NCI-H2107 treated with DMSO at 0.1 percent for 48 hours (cell line): ENCODE measurements around the gene ZNF324B.
"Not testable (repeated sequence)": the region's sequence is repeated elsewhere in the genome, so short reads cannot be mapped to it uniquely, and the experiment has no call there.

Experiments used
- DNase-seq: peaks from one replicate; lab custom pipeline; 2025; ENCODE audit not compliant: unreplicated experiment; lab: John Stamatoyannopoulos, UW

The ZNF324B gene

DNA sequence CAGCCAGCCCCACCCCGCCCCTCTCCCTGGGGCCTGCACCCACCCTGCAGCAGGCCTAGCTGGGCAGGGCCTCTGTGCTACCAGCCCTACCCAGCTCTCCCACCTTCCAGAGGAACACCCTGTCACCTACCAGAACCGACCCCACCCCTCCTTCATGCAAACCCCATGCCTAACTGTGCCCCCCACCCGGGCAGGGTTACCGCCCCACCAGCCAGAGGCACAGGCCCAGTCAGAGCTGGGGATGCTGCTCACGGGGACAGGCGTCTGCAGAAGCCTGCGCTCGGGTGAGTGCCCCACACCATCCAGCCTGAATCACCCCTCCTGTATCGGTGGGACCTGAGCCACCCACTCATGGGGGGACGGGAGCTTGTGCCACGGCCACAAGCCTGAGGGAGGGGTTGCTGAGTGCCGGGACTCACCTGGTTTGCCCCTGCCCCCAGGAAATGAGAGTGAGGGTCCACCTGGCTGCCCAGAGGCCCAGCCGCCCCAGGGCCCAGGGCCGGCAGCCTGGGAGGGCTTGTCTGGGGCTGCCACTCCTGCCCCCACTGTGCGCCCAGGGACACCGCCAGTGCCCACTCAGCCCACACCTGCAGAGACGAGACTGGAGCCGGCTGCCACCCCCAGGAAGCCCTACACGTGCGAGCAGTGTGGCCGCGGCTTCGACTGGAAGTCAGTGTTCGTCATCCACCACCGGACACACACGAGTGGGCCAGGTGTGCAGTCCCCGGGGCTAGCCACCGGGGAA, 28.5 kb downstream of the ZNF324B start:
- no peak for DNase-seq

- no peak for DNase-seq
Observed at GRCh38 chr19:58480481-58480830, 29.0 kb downstream of the ZNF324B start.

DNA sequence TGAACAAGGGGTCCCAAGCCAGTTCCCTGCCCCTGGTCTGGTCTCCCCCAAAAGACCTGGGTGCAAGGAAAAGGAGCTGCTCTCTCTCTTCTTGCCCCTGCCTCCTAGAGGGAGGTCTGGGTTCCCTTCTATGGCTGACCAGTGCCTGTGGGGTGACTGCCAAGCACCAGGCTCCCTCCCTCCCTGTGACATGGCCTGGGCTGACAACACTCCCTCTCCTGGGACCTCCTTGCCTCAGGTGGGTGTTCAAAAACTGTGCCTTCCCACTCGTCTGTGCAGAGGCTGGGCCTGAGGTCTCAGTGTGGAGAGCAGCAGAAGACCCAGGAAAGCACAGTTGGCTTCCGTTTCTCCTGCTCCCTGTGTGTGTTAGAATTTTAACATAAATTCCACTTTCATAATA, 29.4 kb downstream of the ZNF324B start:
- no peak for DNase-seq

GRCh38 chr19:58482372-58482771, 30.9 kb downstream of the ZNF324B start:
- DNase-seq: no peak

DNA sequence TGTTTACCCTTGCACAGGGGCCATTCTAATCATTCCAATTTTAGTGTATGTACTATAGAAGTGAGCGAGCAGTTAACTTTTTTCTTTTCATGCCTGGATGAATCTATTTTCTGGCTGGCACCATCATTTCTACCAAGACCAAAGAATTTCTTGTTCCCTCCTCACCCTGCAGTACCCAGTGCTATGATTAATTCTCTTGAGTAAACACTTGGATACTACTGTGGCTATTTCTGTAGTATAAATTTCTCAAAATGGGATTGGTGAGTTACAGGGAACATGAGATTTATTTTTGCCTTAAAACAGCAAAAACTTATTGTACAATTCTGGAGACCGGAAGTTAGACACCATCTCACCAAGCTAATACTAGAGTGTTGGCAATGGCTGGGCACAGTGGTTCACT, 32.4 kb downstream of the ZNF324B start:
- no peak for DNase-seq

GRCh38 chr19:58484349-58484748, 32.9 kb downstream of the ZNF324B start:
- DNase-seq: not testable (repeated sequence)

- no peak for DNase-seq
Observed at GRCh38 chr19:58491393-58491792, 40.0 kb downstream of the ZNF324B start.

GRCh38 chr19:58492265-58492664, 40.8 kb downstream of the ZNF324B start:
- DNase-seq: no peak

DNA sequence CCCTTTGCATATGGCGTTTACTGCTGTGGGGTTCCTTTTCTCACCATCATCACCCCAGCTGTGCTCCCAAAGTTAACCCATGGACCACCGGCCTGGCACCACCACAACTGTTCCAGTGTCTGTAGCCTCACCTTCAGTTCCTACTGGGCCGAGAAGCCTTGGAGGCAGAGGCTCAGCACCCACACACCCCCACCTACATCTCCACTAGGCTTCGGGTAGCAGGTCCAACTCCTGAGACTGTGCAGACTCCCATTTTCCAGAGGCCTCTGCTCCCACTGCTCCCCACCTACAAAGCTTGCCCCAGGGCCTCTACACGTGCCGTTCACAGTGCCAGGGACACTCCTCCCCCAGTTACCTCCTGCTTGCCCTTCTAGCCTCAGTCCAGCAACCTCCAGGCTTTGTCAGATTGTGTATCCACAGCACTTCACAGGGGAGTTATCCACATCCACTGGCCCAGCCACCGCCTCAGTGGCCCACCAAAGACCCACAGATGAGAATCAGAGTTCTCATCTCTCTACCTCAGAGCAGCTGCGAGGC, 46.3 kb downstream of the ZNF324B start:
- no peak for DNase-seq

DNA sequence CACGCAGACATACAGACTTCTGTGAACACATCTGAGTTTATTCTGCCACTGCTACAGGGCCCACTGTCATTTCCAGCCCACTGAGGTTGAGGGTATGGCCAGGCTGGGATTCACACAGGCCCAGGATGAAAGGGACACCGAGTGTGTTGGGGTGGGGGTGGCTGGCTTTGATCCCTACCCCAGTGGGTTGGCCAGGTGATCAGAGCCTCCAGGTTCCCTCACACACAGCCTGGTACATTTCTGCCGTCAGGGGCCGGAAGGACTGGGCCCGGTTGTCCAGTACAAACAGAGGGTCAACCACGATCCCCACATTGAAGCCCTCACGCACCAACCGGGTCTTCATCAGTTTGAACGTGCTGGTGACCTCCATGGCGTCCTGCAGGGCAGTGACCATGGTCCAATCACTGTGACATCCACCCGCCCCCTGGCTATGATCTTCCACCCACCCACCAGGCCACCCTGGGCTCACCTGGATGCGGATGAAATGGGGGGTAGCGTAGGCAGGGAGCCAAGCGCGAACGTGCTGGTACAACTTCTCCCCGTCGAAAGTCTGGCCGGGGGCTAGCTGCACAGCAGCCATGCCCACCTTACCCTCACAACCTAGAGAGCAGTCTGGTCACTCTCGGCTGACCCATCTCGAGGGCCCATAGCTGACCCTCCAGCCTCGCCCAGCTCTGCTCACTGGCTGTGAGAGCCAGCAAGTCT, 47.0 kb downstream of the ZNF324B start:
- DNase-seq: no peak

DNA sequence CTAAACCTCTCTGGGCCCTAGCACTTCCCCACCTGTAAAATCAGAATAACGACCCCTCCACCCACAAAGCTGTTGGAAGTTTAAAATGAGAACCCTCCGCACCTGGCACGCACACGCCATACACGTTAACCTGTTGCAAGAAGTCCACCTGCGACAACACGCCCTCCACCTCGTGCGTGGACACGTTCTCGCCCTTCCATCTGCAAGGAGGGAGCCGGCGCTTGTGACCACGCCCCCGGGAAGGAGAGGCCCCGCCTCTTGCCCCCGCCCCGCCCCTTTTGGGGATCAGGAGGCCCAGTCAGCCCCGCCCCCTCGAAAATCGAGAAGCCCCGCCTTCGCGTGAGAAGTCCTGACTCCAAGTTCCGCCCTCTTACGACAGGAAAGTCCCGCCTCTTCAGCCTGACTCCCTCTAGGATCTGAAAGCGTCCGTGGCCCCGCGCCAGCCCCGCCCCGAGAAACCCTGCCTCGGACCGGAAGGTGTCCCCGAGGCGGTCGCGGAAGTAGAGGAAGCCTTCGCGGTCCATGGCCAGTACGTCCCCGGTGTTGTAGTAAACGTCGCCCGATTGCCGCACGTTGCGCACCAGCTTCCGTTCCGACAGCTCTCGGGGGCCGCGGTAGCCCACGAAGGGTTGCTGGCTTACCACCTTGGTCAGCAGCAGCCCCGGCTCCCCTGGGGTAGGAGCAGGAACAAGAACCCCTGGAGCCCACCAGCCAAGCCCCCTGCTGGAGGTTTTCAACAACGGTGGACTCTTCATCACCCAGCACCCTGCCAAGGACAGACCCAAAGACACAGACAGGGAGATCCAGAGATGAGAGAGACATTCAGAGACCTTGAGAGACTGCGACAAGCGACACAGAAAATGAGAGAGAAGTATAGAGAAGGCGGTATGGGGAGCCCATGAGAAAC, 47.9 kb downstream of the ZNF324B start:
- peak; percentile 92 for DNase-seq

DNA sequence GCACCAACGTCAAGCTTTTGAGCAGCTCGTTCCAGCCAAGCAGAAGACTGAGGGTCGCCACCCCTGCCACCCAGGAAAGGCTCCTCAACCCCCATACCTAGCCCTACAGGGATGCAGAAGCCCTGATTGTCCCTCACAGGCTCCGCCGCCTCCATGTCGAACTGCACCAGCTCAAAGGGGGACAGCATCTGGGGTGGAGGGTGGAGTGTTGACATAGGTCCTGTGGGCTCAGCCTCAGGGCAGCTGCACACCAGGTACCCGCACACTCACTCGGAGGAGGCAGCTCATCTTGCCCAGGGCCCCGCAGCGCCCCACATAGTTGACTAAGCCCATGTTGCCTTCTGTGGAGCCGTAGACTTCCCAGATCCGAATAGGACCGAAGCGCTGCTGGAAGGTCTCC, 48.8 kb downstream of the ZNF324B start:
- no peak for DNase-seq
